Measurements from ENCODE around the gene NR2C2. TPM values are rescaled to one million over a fixed set of nuclear protein-coding genes. Genes with fewer than 3 reads are reported as not detected.

The NR2C2 gene
- total RNA-seq, 1 donor from 2014 or later: 55.0 TPM

- POLR2A ChIA-PET: interaction anchor here (1.9 kb wide), 1 partner anchor 9 kb away, joined by 4 read pairs; no protein-coding TSS in a partner anchor
- peaks cover 46% of the 10 kb centered on the region for H3K4me1 Mint-ChIP-seq
Measured at GRCh38 chr3:14957925-14958324, 10.5 kb downstream of the NR2C2 start.

DNA sequence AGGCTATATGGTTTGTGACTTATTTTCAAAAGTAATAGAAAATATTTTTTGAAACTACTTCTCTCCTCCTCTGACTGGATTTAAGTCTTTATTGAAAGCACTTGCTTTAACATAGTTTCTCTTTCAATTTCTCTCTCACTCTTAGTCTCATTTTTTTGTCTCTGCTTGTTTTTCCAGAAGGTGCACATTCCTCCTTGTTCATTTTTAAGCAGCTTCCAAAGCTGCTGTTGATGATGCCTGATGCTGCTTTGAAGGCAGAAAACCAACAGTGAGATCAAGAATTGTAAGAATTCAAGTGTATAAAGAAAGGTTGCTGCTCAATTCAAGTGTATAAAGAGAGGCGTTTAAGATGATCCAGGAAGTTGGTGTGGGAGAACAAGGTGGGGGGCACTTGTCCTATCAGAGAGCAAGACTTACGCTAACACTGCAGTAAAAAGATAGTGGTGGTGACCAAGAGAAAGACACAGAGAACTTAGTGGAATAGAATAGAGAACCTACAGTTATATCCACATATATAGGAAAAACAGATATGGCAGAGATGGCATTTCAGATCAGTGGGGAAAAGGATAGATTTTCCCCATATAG lies 12.1 kb downstream of the NR2C2 start:
- intact Hi-C loops (cut with micrococcal nuclease): loop anchor here (1.0 kb wide), 1 partner anchor 11 kb away; no protein-coding TSS in a partner anchor
- Mint-ChIP-seq H3K36me3 (ENCODE audit: low read depth) (peaks cover 32% of the 10 kb centered on the region), H3K27ac (peak overlapping the region; percentile 87), H3K4me3 (peak overlapping the region; percentile 82), H3K4me1 (peaks cover 46% of the 10 kb centered on the region), H3K9me3 (no peaks in the 10 kb centered on the region), H3K27me3 (no peaks in the 10 kb centered on the region)
- peak; percentile 28 for ATAC-seq (ENCODE audit: low read depth)
- no peak for DNase-seq
- ChIA-PET POLR2A (interaction anchor here (1.9 kb wide), 1 partner anchor 11 kb away, joined by 4 read pairs; no protein-coding TSS in a partner anchor), CTCF (no interaction called here)
- no peak for TF ChIP-seq CTCF (IDR thresholded peaks at IDR 0.05)

More at GRCh38 chr3:14957925-14958324, 10.5 kb downstream of the NR2C2 start:
- Mint-ChIP-seq H3K9me3 (no peaks in the 10 kb centered on the region), H3K36me3 (ENCODE audit: low read depth) (peaks cover 27% of the 10 kb centered on the region), H3K4me3 (peak overlapping the region; percentile 41), H3K27ac (peak overlapping the region; percentile 3), H3K27me3 (no peaks in the 10 kb centered on the region)
- TF ChIP-seq CTCF (IDR thresholded peaks at IDR 0.05): no peak
- ATAC-seq (ENCODE audit: low read depth) (peak; percentile 62), DNase-seq (no peak)
- CTCF ChIA-PET: no interaction called here
- intact Hi-C loops (cut with micrococcal nuclease): no loop called here

- intact Hi-C loops (cut with micrococcal nuclease): no loop called here
- TF ChIP-seq CTCF (IDR thresholded peaks at IDR 0.05): no peak
- H3K4me3 Mint-ChIP-seq: no peak overlapping the region
- H3K4me1 Mint-ChIP-seq: peaks cover 23% of the 10 kb centered on the region
- peaks cover 45% of the 10 kb centered on the region for H3K36me3 Mint-ChIP-seq (ENCODE audit: low read depth)
- no peak for ATAC-seq (ENCODE audit: low read depth)
- no peaks in the 10 kb centered on the region for H3K27me3 Mint-ChIP-seq
- ChIA-PET CTCF (no interaction called here), POLR2A (no interaction called here)
- H3K27ac Mint-ChIP-seq: peak overlapping the region; percentile 35
- DNase-seq: no peak
- H3K9me3 Mint-ChIP-seq: peaks cover 4% of the 10 kb centered on the region
Measured at GRCh38 chr3:14962762-14963161, 15.4 kb downstream of the NR2C2 start.

DNA sequence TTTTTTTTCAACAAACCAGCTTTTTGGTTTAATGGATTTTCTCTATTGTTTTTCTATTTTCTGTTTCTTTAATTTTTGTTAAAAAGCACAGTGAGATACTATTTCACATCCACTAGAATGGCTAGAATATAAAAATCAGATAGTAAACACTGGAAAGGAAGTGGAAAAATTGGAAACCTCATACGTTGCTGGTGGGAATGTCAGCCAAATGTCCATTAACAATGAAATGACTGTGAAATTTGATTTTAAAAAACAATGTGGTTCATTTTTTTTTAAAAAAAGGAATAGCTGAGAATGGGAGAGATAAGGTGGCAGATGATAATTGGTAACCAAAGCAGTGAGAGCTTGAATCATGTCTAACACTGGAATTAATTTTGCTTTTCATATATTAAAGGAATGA lies 19.9 kb downstream of the NR2C2 start:
- ATAC-seq (ENCODE audit: low read depth) (no peak), DNase-seq (no peak)
- Mint-ChIP-seq H3K27ac (no peak overlapping the region), H3K9me3 (peaks cover 4% of the 10 kb centered on the region), H3K4me3 (no peak overlapping the region), H3K36me3 (ENCODE audit: low read depth) (peaks cover 47% of the 10 kb centered on the region), H3K4me1 (peaks cover 6% of the 10 kb centered on the region), H3K27me3 (no peaks in the 10 kb centered on the region)
- CTCF ChIA-PET: no interaction called here
- POLR2A ChIA-PET: no interaction called here
- intact Hi-C loops (cut with micrococcal nuclease): no loop called here
- no peak for TF ChIP-seq CTCF (IDR thresholded peaks at IDR 0.05)

DNA sequence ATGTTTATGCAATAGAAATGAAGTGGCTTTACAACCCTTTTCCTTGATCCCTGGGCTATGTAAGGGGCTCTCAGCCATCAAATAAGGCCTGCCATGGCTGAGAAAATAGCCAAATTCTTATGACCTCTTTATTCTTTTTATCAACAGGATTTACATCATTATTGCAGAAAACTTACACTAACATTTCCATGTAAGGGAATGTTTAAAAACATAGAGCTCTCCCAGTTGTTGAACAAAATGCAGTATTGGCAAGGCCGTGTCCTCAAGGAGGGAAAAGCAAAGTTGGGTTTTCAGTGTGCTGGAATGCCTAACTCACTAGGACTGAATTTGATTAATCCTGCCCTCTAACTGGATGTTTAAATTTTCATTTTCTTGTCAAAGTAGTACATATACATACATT lies 22.3 kb downstream of the NR2C2 start:
- CTCF ChIA-PET: no interaction called here
- Mint-ChIP-seq H3K4me1 (peaks cover 5% of the 10 kb centered on the region), H3K4me3 (no peak overlapping the region), H3K27me3 (no peaks in the 10 kb centered on the region), H3K27ac (no peak overlapping the region), H3K9me3 (peaks cover 4% of the 10 kb centered on the region), H3K36me3 (ENCODE audit: low read depth) (peaks cover 58% of the 10 kb centered on the region)
- POLR2A ChIA-PET: interaction anchor here (0.9 kb wide), 1 partner anchor 11 kb away, joined by 3 read pairs; no protein-coding TSS in a partner anchor
- TF ChIP-seq CTCF (IDR thresholded peaks at IDR 0.05): no peak
- ATAC-seq (ENCODE audit: low read depth): no peak
- DNase-seq: no peak
- intact Hi-C loops (cut with micrococcal nuclease): no loop called here

All from activated B cell treated with CpG ODN at 0.5 μM for 24 hours (primary cell).